GM23338 (cell line): ENCODE results near the gene SLC8A1.

Source experiments
- CREB1 ChIP-seq: fragments of 250-450 bp; sonication (Bioruptor Pico); IDR thresholded peaks from 2 replicates; pipeline ENCODE4 v1.5.0; 2020; ENCODE audit warnings: low read depth, mild to moderate bottlenecking, moderate library complexity
- EZH2 ChIP-seq: fragments of 200-600 bp; sonication (generic); IDR thresholded peaks from one replicate; pipeline ENCODE4 v1.8.0; 2017; ENCODE audit warnings: antibody characterized with exemption, mild to moderate bottlenecking, low read depth; ENCODE audit not compliant: unreplicated experiment

DNA sequence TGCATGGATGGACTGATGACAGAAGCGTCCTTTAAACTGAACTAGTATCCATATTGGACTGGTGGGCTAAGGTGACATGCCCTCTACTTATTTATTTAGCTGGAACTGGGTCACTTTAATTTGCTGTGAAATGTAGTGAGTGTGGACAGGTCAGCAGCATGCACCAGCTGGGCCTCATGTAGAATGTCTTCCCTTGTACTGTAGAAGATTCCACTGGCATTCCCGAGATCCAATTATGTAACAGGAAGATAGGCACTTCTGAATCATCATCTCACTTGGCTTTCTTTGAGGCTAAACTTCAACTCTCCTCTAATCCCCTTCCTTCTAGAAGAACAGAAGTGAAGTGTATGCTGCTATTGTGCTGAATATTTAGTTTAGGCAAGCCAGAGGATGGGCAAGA lies 296.2 kb downstream of the SLC8A1 start:
- no peak for TF ChIP-seq EZH2
- TF ChIP-seq CREB1 (CRISPR knock-in tag), result no peak
